Aorta (tissue), 5 donors: ENCODE data around the gene CKLF. TPM values are rescaled to one million over a fixed set of nuclear protein-coding genes. Genes with fewer than 3 reads are reported as not detected.

Experiments used
- ATAC-seq: fragments of 200-7000 bp; cut with Tn5 transposase; one replicate; pipeline ENCODE4 v1.9.1; 2022; ENCODE audit warnings: moderate library complexity; ENCODE audit not compliant: low FRiP score
- DNase-seq, 2 donors: peaks; one replicate each; pipeline ENCODE4 v3.0.0-alpha.2; 2020
- H3K27ac ChIP-seq, 2 donors: one replicate each; pipeline ENCODE4 v1.5.1; 2013; ENCODE audit warnings: low read length in 2 of 2, mild to moderate bottlenecking in 2 of 2, moderate library complexity in 2 of 2, control low read depth in 1 of 2, inconsistent platforms in 1 of 2, low read depth in 1 of 2
- H3K27me3 ChIP-seq, 2 donors: one replicate each; pipeline ENCODE4 v1.6.1; 2013; ENCODE audit warnings: control low read depth in 1 of 2, low read length in 1 of 2, mild to moderate bottlenecking in 1 of 2, moderate library complexity in 1 of 2; ENCODE audit not compliant: insufficient read depth in 2 of 2, control insufficient read depth in 1 of 2
- H3K36me3 ChIP-seq, 2 donors: one replicate each; pipeline ENCODE4 v1.6.1; 2013; ENCODE audit warnings: control low read depth in 1 of 2, low read length in 1 of 2, mild to moderate bottlenecking in 1 of 2; ENCODE audit not compliant: insufficient read depth in 2 of 2, control insufficient read depth in 1 of 2
- H3K4me1 ChIP-seq, 2 donors: one replicate each; pipeline ENCODE4 v1.6.1; 2013; ENCODE audit warnings: low read length in 2 of 2, control low read depth in 1 of 2, mild to moderate bottlenecking in 1 of 2, moderate library complexity in 1 of 2; ENCODE audit not compliant: insufficient read depth in 2 of 2, control insufficient read depth in 1 of 2
- H3K4me3 ChIP-seq, 2 donors: one replicate each; pipeline ENCODE4 v1.5.1; 2013; ENCODE audit warnings: low read length in 2 of 2, control low read depth in 1 of 2, mild to moderate bottlenecking in 1 of 2
- H3K9me3 ChIP-seq: one replicate; pipeline ENCODE4 v1.6.1; 2013; ENCODE audit warnings: mild to moderate bottlenecking, low read length; ENCODE audit not compliant: control insufficient read depth
- WGBS, 2 donors: extraction: QIAGEN DNeasy Blood & Tissue Kit; methylation state at CpG; one replicate each; pipeline ENCODE4 v1.1.7; 2013; 5-methylcytosine and 5-hydroxymethylcytosine counted together
- intact Hi-C, 2 donors: fragments of 100-400 bp; cut with DNase I; formaldehyde crosslinking; loops; one replicate each; pipeline versions ENCODE4 v1.14.2 to v1.15.0; 2022
- polyA plus RNA-seq, 2 donors: library from polyadenylated mRNA; stranded (reverse); fragments of 200-250 nt; gene quantifications; one replicate each; pipeline ENCODE4 v1.2.3, GENCODE V29; 2013
- total RNA-seq, 2 donors: library from RNA; stranded (reverse); fragmentation: NEBNext Ultra II Directional; extraction: Animal tissue kit (Norgen Biotek cat#: 25700); gene quantifications; one replicate each; pipeline ENCODE4 v1.2.1, GENCODE V29; 2021
- donor health status: healthy with polysubstance abuse.
- donor health status: Bipolar disorder and iron deficiency.
- donor health status: DM: no; HTN: no; CAD: no.
- donor health status: DM: no; HTN: no; CAD: no.
- donor health status: DM: yes; HTN: yes; CAD: no.

Gene CKLF
- total and polyA plus RNA-seq, 4 donors, result 19.9 to 45.0 (median 33.9) TPM

DNA sequence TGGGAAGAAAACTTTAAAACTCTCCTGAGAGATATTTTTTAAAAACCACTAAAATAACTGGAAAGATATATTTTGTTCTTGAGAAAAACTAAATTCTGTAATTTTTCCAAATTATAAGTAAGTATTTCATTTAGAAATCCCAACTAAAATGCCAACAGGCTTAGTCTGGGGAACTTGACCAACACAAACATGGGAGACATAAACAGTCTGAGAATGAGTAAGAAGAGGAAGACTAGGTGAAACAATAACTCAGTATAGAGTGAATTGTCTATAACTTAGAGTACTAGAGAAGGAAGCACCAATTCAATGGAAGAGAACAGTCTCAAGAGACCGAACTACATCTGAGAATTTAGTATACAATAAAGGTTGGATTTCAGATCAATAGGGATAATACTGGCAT, 16.8 kb downstream of the CKLF start:
- no peaks in the 10 kb centered on the region for H3K27me3 ChIP-seq
- intact Hi-C loops, result no loop called here
- H3K36me3 ChIP-seq, result peaks cover 0 to 5% of the 10 kb centered on the region in 2 donors
- H3K4me3 ChIP-seq, result no peak overlapping the region
- no peak overlapping the region for H3K27ac ChIP-seq
- DNase-seq (no peak), ATAC-seq (no peak)
- H3K4me1 ChIP-seq, result no peaks in the 10 kb centered on the region
- H3K9me3 ChIP-seq, result no peaks in the 10 kb centered on the region
- 88 to 95% methylated on average over 1 of the region's 1 CpG for WGBS, 2 donors

- DNase-seq, result no peak
- no peak for ATAC-seq
- Histone ChIP-seq H3K4me1 (no peaks in the 10 kb centered on the region), H3K4me3 (no peak overlapping the region), H3K27ac (no peak overlapping the region), H3K36me3 (peaks cover 0 to 5% of the 10 kb centered on the region in 2 donors), H3K27me3 (no peaks in the 10 kb centered on the region), H3K9me3 (no peaks in the 10 kb centered on the region)
- intact Hi-C loops, result no loop called here
- 11% methylated on average over 3 of the region's 3 CpGs for WGBS, 2 donors
These were observed 17.5 kb downstream of the CKLF start for GRCh38 chr16:66569827-66570405.

DNA sequence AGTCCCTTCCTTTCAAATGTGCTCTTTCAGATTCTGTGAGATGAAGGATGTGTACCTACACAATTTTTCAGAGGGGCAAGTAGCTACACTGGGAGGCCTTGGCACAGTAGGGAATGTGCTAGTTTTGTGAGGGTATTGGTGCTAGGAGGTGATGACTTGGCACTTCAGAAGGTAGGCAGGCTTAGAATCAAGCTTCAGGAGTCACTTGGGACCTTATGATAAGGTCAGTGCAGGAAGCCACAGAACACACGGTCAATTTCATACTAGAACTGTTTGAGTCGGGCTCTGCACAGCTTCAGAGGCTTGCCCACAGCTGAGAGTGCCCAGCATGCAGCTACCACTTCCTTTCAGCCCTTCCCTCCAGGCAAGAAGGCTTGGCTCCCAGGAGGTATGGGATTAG, 20.0 kb downstream of the CKLF start:
- H3K4me3 ChIP-seq, result no peak overlapping the region
- H3K36me3 ChIP-seq, result no peaks in the 10 kb centered on the region
- no peaks in the 10 kb centered on the region for H3K9me3 ChIP-seq
- H3K27me3 ChIP-seq, result no peaks in the 10 kb centered on the region
- intact Hi-C loops, result no loop called here
- DNase-seq, result no peak
- WGBS, 2 donors, result 56 to 64% methylated on average over 2 of the region's 2 CpGs
- H3K4me1 ChIP-seq, result no peaks in the 10 kb centered on the region
- ATAC-seq, result no peak
- no peak overlapping the region for H3K27ac ChIP-seq

- Histone ChIP-seq H3K4me1 (no peaks in the 10 kb centered on the region), H3K27me3 (no peaks in the 10 kb centered on the region), H3K36me3 (no peaks in the 10 kb centered on the region), H3K9me3 (no peaks in the 10 kb centered on the region), H3K4me3 (no peak overlapping the region), H3K27ac (no peak overlapping the region)
- DNase-seq, result no peak
- intact Hi-C loops, result no loop called here
- no peak for ATAC-seq
- 77 to 79% methylated on average over 1 of the region's 1 CpG for WGBS, 2 donors
These were observed 21.7 kb downstream of the CKLF start for GRCh38 chr16:66574081-66574480.

DNA sequence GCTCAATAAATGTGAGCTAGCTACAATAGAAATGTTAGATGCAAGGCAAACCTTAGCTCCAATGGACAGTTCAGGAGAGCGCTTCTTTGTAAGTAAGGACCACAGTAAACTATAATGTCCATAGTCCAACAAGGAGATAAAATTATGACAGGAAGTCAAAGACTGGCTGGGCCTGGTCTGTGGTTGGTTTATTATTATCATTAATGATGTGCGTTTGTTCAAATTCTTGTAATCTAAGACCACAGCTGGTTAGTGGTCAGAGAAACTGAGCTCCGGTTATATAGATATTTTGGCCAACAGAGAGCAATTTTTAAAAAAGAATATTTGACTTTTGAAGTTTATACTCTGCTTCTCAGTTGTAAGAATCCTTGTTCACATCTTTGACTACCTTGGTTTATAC, 22.2 kb downstream of the CKLF start:
- no peaks in the 10 kb centered on the region for H3K36me3 ChIP-seq
- no peaks in the 10 kb centered on the region for H3K4me1 ChIP-seq
- 93 to 96% methylated on average over 3 of the region's 3 CpGs for WGBS, 2 donors
- H3K27me3 ChIP-seq, result no peaks in the 10 kb centered on the region
- DNase-seq, result no peak
- ATAC-seq, result no peak
- H3K9me3 ChIP-seq, result no peaks in the 10 kb centered on the region
- intact Hi-C loops, result no loop called here
- H3K4me3 ChIP-seq, result no peak overlapping the region
- H3K27ac ChIP-seq, result no peak overlapping the region

GRCh38 chr16:66575060-66575459, 22.7 kb downstream of the CKLF start:
- no peaks in the 10 kb centered on the region for H3K36me3 ChIP-seq
- intact Hi-C loops, result no loop called here
- no peak overlapping the region for H3K4me3 ChIP-seq
- no peaks in the 10 kb centered on the region for H3K4me1 ChIP-seq
- H3K27me3 ChIP-seq, result no peaks in the 10 kb centered on the region
- WGBS, 2 donors, result 96 to 100% methylated on average over 3 of the region's 3 CpGs
- no peaks in the 10 kb centered on the region for H3K9me3 ChIP-seq
- ATAC-seq, result no peak
- H3K27ac ChIP-seq, result no peak overlapping the region
- DNase-seq, result no peak

DNA sequence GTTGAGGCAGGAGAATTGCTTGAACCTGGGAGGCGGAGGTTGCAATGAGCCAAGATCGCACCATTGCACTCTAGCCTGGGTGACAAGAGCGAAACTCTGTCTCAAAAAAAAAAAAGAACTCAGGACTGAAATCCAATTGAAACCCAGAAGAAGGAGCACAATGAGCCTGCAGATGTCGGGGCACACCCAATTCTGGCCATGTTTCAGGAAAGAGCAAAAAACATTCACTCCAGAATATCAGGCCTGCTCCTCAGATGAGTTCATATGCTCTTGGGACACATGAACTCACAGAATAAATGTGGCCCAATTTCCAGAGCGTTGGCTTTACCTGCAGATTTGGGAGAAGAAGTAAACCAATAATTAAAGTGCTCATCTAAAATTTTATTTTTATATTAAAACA, 23.9 kb downstream of the CKLF start:
- Histone ChIP-seq H3K4me1 (peaks cover 0 to 4% of the 10 kb centered on the region in 2 donors), H3K36me3 (no peaks in the 10 kb centered on the region), H3K4me3 (no peak overlapping the region), H3K27me3 (no peaks in the 10 kb centered on the region), H3K9me3 (no peaks in the 10 kb centered on the region), H3K27ac (no peak overlapping the region)
- intact Hi-C loops, result no loop called here
- WGBS, 2 donors, result 96 to 99% methylated on average over 5 of the region's 5 CpGs
- no peak for DNase-seq
- no peak for ATAC-seq

DNA sequence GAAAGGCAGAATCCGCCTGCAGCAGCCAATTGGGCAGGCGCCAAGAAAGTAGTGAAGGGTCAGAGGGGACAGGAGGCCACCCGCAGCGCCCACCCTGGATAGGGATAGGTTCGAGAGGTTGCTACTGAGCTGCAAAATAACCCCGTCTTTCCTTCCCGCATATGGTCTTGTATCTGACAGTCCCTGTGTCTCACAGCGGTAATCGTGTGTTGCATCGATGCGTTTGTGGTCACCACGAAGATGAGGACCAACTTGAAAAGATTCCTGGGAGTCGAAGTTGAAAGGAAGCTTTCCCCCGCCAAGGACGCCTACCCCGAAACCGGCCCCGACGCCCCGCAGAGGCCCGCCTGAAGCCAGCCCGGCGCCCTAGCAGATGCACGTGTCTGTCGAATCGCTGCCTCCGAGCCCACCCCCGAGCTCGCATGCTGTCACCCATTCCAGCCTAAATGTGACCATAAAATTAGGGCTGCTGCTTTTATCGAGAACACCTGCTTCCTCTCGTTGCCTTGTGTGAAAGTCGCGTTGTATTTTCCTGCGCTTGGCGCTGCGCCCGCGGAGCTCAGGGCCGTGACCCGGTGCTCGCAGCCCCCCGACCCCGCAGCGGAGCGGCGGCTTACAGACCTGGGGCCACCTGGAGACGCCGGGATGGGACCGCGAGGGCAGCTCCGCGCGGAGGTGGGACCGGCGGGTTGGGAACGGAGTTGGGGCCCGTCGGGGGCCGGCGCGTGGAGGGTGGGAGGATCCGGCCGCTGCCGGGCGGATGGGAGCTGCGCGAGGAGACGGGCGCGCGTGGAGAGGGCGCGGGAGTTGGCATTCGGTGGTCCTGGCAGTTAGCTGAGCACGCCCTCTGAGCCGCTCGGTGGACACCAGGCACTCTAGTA, 26.5 kb downstream of the CKLF start, which contains the start of gene CMTM2:
CMTM2 (plus strand) TSS at position 813 of the 881 bp plus-strand sequence. CDS start 145 bp downstream, outside the sequence.
- intact Hi-C loops, result no loop called here
- Histone ChIP-seq H3K4me3 (no peak within 1 kb of the TSS), H3K27me3 (no peaks in the 10 kb centered on the region), H3K27ac (no peak within 1 kb of the TSS), H3K9me3 (no peaks in the 10 kb centered on the region), H3K36me3 (no peaks in the 10 kb centered on the region), H3K4me1 (peaks cover 0 to 6% of the 10 kb centered on the region in 2 donors)
- peak; percentile 17 for ATAC-seq
- peak in 1 of 2 donors; percentile 52 for DNase-seq
- WGBS, 2 donors, result 33 to 34% methylated on average over 66 to 77 of the region's 77 CpGs
